H1 (cell line): ENCODE measurements around the gene CPZ. TPM values are rescaled to one million over a fixed set of nuclear protein-coding genes. Genes with fewer than 3 reads are reported as not detected.

ENCODE experiments used
- CTCF ChIA-PET: fragments of 300-600 bp; sonication (Branson Sonifier 250); formaldehyde crosslinking; loops from one replicate; lab custom pipeline; 2021; ENCODE audit not compliant: partially characterized antibody; lab: Charles Lee
- POLR2A ChIA-PET: fragments of 300-600 bp; sonication (Branson Sonifier 250); formaldehyde crosslinking; loops from one replicate; lab custom pipeline; 2021; ENCODE audit warnings: inconsistent platforms; ENCODE audit not compliant: partially characterized antibody; lab: Charles Lee
- DNase-seq, 2 experiments: peaks; one replicate each; pipeline versions ENCODE4 v3.0.0 to v3.0.0-alpha.2; 2010 to 2022; ENCODE audit warnings: low spot score in 2 of 2, low read depth in 1 of 2, mixed read lengths in 1 of 2
- FAIRE-seq: peaks from 2 replicates; lab custom pipeline; 2011; peaks lifted over from hg19 to GRCh38; lab: Jason Lieb, UNC
- H2AFZ ChIP-seq: 2 replicates; pipeline ENCODE4 v1.8.1; 2012; ENCODE audit warnings: low read length, inconsistent platforms
- H2AK5ac ChIP-seq: 2 replicates; pipeline ENCODE4 v1.6.1; 2013; ENCODE audit warnings: low read depth, low read length
- H2BK120ac ChIP-seq: replicated peaks from 2 replicates; pipeline ENCODE3; 2013; ENCODE audit warnings: low read depth, low read length, inconsistent platforms
- H2BK12ac ChIP-seq: 2 replicates; pipeline ENCODE4 v1.6.1; 2013; ENCODE audit warnings: low read depth, low read length
- H2BK15ac ChIP-seq: 2 replicates; pipeline ENCODE4 v1.6.1; 2013; ENCODE audit warnings: low read length
- H2BK20ac ChIP-seq: 2 replicates; pipeline ENCODE4 v1.6.1; 2013; ENCODE audit warnings: low read length
- H2BK5ac ChIP-seq: 2 replicates; pipeline ENCODE4 v1.6.1; 2013; ENCODE audit warnings: low read depth, low read length
- H3K14ac ChIP-seq: 2 replicates; pipeline ENCODE4 v1.6.1; 2013; ENCODE audit warnings: inconsistent platforms; ENCODE audit not compliant: insufficient read length
- H3K18ac ChIP-seq: 2 replicates; pipeline ENCODE4 v1.6.1; 2013; ENCODE audit warnings: low read length; ENCODE audit errors: extremely low read depth
- H3K23ac ChIP-seq: 2 replicates; pipeline ENCODE4 v1.6.1; 2013; ENCODE audit warnings: inconsistent platforms; ENCODE audit not compliant: insufficient read length
- H3K23me2 ChIP-seq: 2 replicates; pipeline ENCODE4 v1.6.1; 2013; ENCODE audit warnings: low read depth, low read length
- H3K27ac ChIP-seq: 2 replicates; pipeline ENCODE4 v1.6.1; 2011; ENCODE audit warnings: low read depth, low read length, inconsistent platforms
- H3K27me3 ChIP-seq, 4 experiments: replicated peaks in 1 of 4; 1 replicate in 1 of 4; 2 replicates in 3 of 4; pipeline versions ENCODE4 v1.6.1 to v1.8.1; 2011 to 2013; ENCODE audit warnings: low read length in 3 of 4, mild to moderate bottlenecking in 3 of 4, inconsistent platforms in 2 of 4, mixed read lengths in 2 of 4, moderate library complexity in 1 of 4; ENCODE audit not compliant: control insufficient read depth in 3 of 4, insufficient read depth in 3 of 4; ENCODE audit errors: extremely low read depth in 1 of 4
- H3K36me3 ChIP-seq, 4 experiments: 2 replicates each; pipeline versions ENCODE4 v1.6.1 to v1.8.1; 2011 to 2013; ENCODE audit warnings: mild to moderate bottlenecking in 4 of 4, low read length in 3 of 4, moderate library complexity in 2 of 4, control low read depth in 1 of 4, inconsistent platforms in 1 of 4; ENCODE audit not compliant: insufficient read depth in 4 of 4, control insufficient read depth in 2 of 4
- H3K4ac ChIP-seq: replicated peaks from 2 replicates; pipeline ENCODE3; 2013; ENCODE audit warnings: low read length, low read depth, mixed read lengths, inconsistent platforms; ENCODE audit not compliant: insufficient read length
- H3K4me1 ChIP-seq, 4 experiments: replicated peaks in 1 of 4; 1 replicate in 1 of 4; 2 replicates in 3 of 4; pipeline versions ENCODE4 v1.6.1 to v1.8.1; 2011 to 2013; ENCODE audit warnings: low read length in 3 of 4, inconsistent platforms in 2 of 4, mixed read lengths in 1 of 4; ENCODE audit not compliant: insufficient read depth in 4 of 4, control insufficient read depth in 3 of 4
- H3K4me2 ChIP-seq, 2 experiments: 2 replicates each; pipeline versions ENCODE4 v1.6.1 to v1.8.1; 2011 to 2013; ENCODE audit warnings: low read depth in 2 of 2, low read length in 2 of 2, control low read depth in 1 of 2, inconsistent platforms in 1 of 2, mild to moderate bottlenecking in 1 of 2; ENCODE audit not compliant: insufficient read depth in 1 of 2
- H3K4me3 ChIP-seq, 4 experiments: fragments of 200-600, 300-600 bp in 1 of 4; sonication (generic), shearing (Covaris generic), sonication (Bioruptor Twin) in 1 of 4; 2 replicates each; pipeline versions ENCODE4 v1.5.1 to v1.8.1; 2011 to 2016; ENCODE audit warnings: low read length in 4 of 4, low read depth in 3 of 4, control low read depth in 2 of 4, inconsistent platforms in 2 of 4, mild to moderate bottlenecking in 2 of 4, mixed read lengths in 1 of 4, moderate library complexity in 1 of 4; ENCODE audit not compliant: insufficient read depth in 2 of 4; ENCODE audit errors: extremely low read depth in 1 of 4
- H3K56ac ChIP-seq: replicated peaks from 2 replicates; pipeline ENCODE3; 2013; ENCODE audit warnings: low read depth, mild to moderate bottlenecking, mixed read lengths, low read length, inconsistent platforms; ENCODE audit not compliant: insufficient read length
- H3K79me1 ChIP-seq: 2 replicates; pipeline ENCODE4 v1.6.1; 2013; ENCODE audit warnings: low read depth, low read length, control low read depth
- H3K79me2 ChIP-seq, 2 experiments: 2 replicates each; pipeline versions ENCODE4 v1.6.1 to v1.8.1; 2012 to 2013; ENCODE audit warnings: low read length in 2 of 2, mild to moderate bottlenecking in 2 of 2, inconsistent platforms in 1 of 2; ENCODE audit not compliant: insufficient read depth in 2 of 2, control insufficient read depth in 1 of 2
- H3K9ac ChIP-seq, 4 experiments: replicated peaks in 1 of 4; 1 replicate in 1 of 4; 2 replicates in 3 of 4; pipeline versions ENCODE4 v1.6.1 to v1.8.1; 2011 to 2013; ENCODE audit warnings: low read depth in 3 of 4, low read length in 3 of 4, control low read depth in 2 of 4, mild to moderate bottlenecking in 2 of 4, moderate library complexity in 2 of 4, inconsistent platforms in 1 of 4; ENCODE audit errors: extremely low read depth in 1 of 4
- H3K9me3 ChIP-seq, 2 experiments: 2 replicates each; pipeline versions ENCODE4 v1.6.1 to v1.8.1; 2012 to 2013; ENCODE audit warnings: mild to moderate bottlenecking in 2 of 2, moderate library complexity in 2 of 2, control low read depth in 1 of 2, inconsistent platforms in 1 of 2, low read depth in 1 of 2, low read length in 1 of 2, mixed read lengths in 1 of 2; ENCODE audit not compliant: insufficient read depth in 2 of 2
- H4K20me1 ChIP-seq, 2 experiments: replicated peaks in 1 of 2; 2 replicates each; pipeline versions ENCODE3 to v1.8.1; 2011 to 2013; ENCODE audit warnings: inconsistent platforms in 2 of 2, low read length in 2 of 2, mild to moderate bottlenecking in 1 of 2; ENCODE audit not compliant: insufficient read depth in 2 of 2, control insufficient read depth in 1 of 2
- H4K5ac ChIP-seq: 2 replicates; pipeline ENCODE4 v1.6.1; 2013; ENCODE audit warnings: low read length, low read depth, mixed read lengths, inconsistent platforms; ENCODE audit not compliant: insufficient read length
- H4K8ac ChIP-seq: 2 replicates; pipeline ENCODE4 v1.8.0; 2013; ENCODE audit warnings: mild to moderate bottlenecking, moderate library complexity, low read length, inconsistent platforms; ENCODE audit not compliant: insufficient read depth; ENCODE audit errors: extremely low read depth
- H4K91ac ChIP-seq: replicated peaks from 2 replicates; pipeline ENCODE3; 2013; ENCODE audit warnings: low read length, mixed read lengths, inconsistent platforms; ENCODE audit not compliant: insufficient read length
- CTCF ChIP-seq, 3 experiments: IDR thresholded peaks; 1 replicate in 2 of 3; 2 replicates in 1 of 3; pipeline versions ENCODE4 v1.5.1 to v1.6.1; 2011; ENCODE audit warnings: low read length in 3 of 3, mild to moderate bottlenecking in 3 of 3, inconsistent platforms in 2 of 3, low read depth in 1 of 3, moderate library complexity in 1 of 3; ENCODE audit not compliant: insufficient read depth in 1 of 3; ENCODE audit errors: control extremely low read depth in 1 of 3
- MAX ChIP-seq: IDR thresholded peaks from 2 replicates; pipeline ENCODE4 v1.6.1; 2012; ENCODE audit warnings: inconsistent platforms
- RAD21 ChIP-seq, 2 experiments: IDR thresholded peaks in 1 of 2; conservative IDR thresholded peaks in 1 of 2; 2 replicates each; pipeline ENCODE4 v1.6.1; 2011; ENCODE audit warnings: low read depth in 2 of 2, low read length in 2 of 2, improper control_type of control experiment in 1 of 2, inconsistent platforms in 1 of 2, mild to moderate bottlenecking in 1 of 2, moderate library complexity in 1 of 2
- RBBP5 ChIP-seq: IDR thresholded peaks from 2 replicates; pipeline ENCODE4 v1.7.1; 2012; ENCODE audit warnings: low read depth, mild to moderate bottlenecking, inconsistent platforms, low read length, moderate library complexity, borderline replicate concordance
- SIN3A ChIP-seq, 2 experiments: IDR thresholded peaks in 1 of 2; conservative IDR thresholded peaks in 1 of 2; 2 replicates each; pipeline ENCODE4 v1.6.1; 2011 to 2012; ENCODE audit warnings: low read length in 2 of 2, improper control_type of control experiment in 1 of 2, low read depth in 1 of 2, mild to moderate bottlenecking in 1 of 2
- WGBS, 2 experiments: shearing (Covaris generic) in 1 of 2; methylation state at CpG; one replicate each; pipeline versions ENCODE4 v1.1.6 to v1.1.7; 2013 to 2015; ENCODE audit warnings: low lambda C conversion rate in 2 of 2, mixed read lengths in 2 of 2, inconsistent platforms in 1 of 2, low coverage in 1 of 2, missing lambda C conversion rate in 1 of 2; ENCODE audit not compliant: insufficient replicate concordance in 2 of 2, insufficient coverage in 1 of 2, insufficient read length in 1 of 2; ENCODE audit errors: extremely low coverage in 1 of 2, missing lambda C conversion rate in 1 of 2; 5-methylcytosine and 5-hydroxymethylcytosine counted together
- polyA plus RNA-seq, 7 experiments: library from polyadenylated mRNA; depleted of rRNA in 3 of 7; stranded (reverse) in 5 of 7; unstranded in 2 of 7; fragments of >200 nt in 5 of 7; fragments of 200-250 nt in 2 of 7; gene quantifications; 1 replicate in 5 of 7; 2 replicates in 1 of 7; 4 replicates in 1 of 7; pipeline versions ENCODE4 v1.2.1 to v1.2.3, GENCODE V29; 2011 to 2013; ENCODE audit warnings: missing spikeins in 2 of 7, mixed read lengths in 2 of 7
- total RNA-seq: library from RNA; stranded (reverse); fragmentation: NEBNext Ultra II Directional; extraction: Animal tissue kit (Norgen Biotek cat#: 25700); gene quantifications from 2 replicates; pipeline ENCODE4 v1.2.1, GENCODE V29; 2021

The CPZ gene
- total and polyA plus RNA-seq, 2 of the 8 experiments (the other 6 are each of a cell fraction or from before 2014, with no cell fraction given): 28.8 to 40.7 TPM

- Histone ChIP-seq H3K56ac (no peak overlapping the region), H2BK15ac (peak overlapping the region; percentile 65; the same call in 1 of the 2 replicates), H4K8ac (no peak overlapping the region), H2AK5ac (no peak overlapping the region), H3K4me2 (peak overlapping the region; percentile 81 to 98), H4K20me1 (peaks cover 3 to 22% of the 10 kb centered on the region in 2 experiments), H3K4me3 (peak overlapping the region in 1 of 4 experiments; percentile 78; a peak in 2 of 8 replicates), H2BK120ac (no peak overlapping the region), H4K5ac (no peak overlapping the region), H3K18ac (no peak overlapping the region), H3K79me2 (peaks cover 0 to 20% of the 10 kb centered on the region in 2 experiments; a peak in 1 of 4 replicates), H3K4ac (no peak overlapping the region), H3K27me3 (0 out of 7 replicates have a peak, but pooled peaks cover 0 to 3% (median under 1%) of the 10 kb centered on the region in 4 experiments), H3K79me1 (peaks cover 11% of the 10 kb centered on the region), H3K27ac (no peak overlapping the region), H2BK5ac (0 out of 2 replicates have a peak overlapping the region, but pooled peaks have one; percentile 20), H3K4me1 (peaks cover 0 to 24% (median 20%) of the 10 kb centered on the region in 4 experiments; a peak in 6 of 7 replicates), H2BK12ac (peak overlapping the region; percentile 94; the same call in 1 of the 2 replicates), H3K9ac (no peak overlapping the region), H4K91ac (no peak overlapping the region), H3K14ac (no peak overlapping the region), H3K9me3 (no peaks in the 10 kb centered on the region), H2BK20ac (no peak overlapping the region), H3K23ac (no peak overlapping the region), H2AFZ (no peak overlapping the region), H3K23me2 (peaks cover 14% of the 10 kb centered on the region; the same call in 1 of the 2 replicates), H3K36me3 (no peaks in the 10 kb centered on the region; a peak in 1 of 8 replicates)
- DNase-seq (peak in 1 of 2 experiments; percentile 77), FAIRE-seq (peak; percentile 97)
- ChIA-PET POLR2A (interaction anchor here (1.2 to 2.9 kb wide), 4 partner anchors 8 to 126 kb away, joined by 3 to 12 read pairs (median 6); no protein-coding TSS in a partner anchor), CTCF (interaction anchor here (0.6 to 5.8 kb wide), 19 partner anchors 10 to 1008 kb away, joined by 3 to 49 read pairs (median 4); no protein-coding TSS in a partner anchor)
- 68% methylated on average over 21 of the region's 24 CpGs; no CpG with 5 or more reads in 1 of the 2 experiments for WGBS, 2 experiments
- TF ChIP-seq SIN3A (conservative IDR thresholded peaks at IDR 0.05 in 1 of 2, IDR thresholded peaks at IDR 0.05 in 1 of 2; ENCODE audit: low read depth in 1 of 2, low read length in 2 of 2) (peak in 1 of 2 experiments; percentile 53; a peak in 1 of 4 replicates), RBBP5 (no peak), CTCF (IDR thresholded peaks at IDR 0.05; ENCODE audit: control extremely low read depth in 1 of 3, insufficient read depth in 1 of 3, low read depth in 1 of 3, low read length in 3 of 3) (peak in 2 of 3 experiments; percentile 79 to 84; a peak in 3 of 4 replicates), RAD21 (IDR thresholded peaks at IDR 0.05 in 1 of 2, conservative IDR thresholded peaks at IDR 0.05 in 1 of 2; ENCODE audit: low read depth in 2 of 2, low read length in 2 of 2) (peak; percentile 90 to 95), MAX (peak; percentile 27; the same call in 1 of the 2 replicates)
Measured at GRCh38 chr4:8594097-8595038, 1.8 kb downstream of the CPZ start.
